Karpas-422 (cell line): ENCODE measurements around the gene XKR3. TPM values are rescaled to one million over a fixed set of nuclear protein-coding genes. Genes with fewer than 3 reads are reported as not detected.
"Not testable (repeated sequence)": the region's sequence is repeated elsewhere in the genome, so short reads cannot be mapped to it uniquely, and the experiment has no call there.

Experiments
- DNase-seq: peaks from one replicate; pipeline ENCODE4 v3.0.0-alpha.2; 2015
- H2AFZ ChIP-seq: fragments of 200-600 bp; sonication (generic); 2 replicates; pipeline ENCODE4 v1.6.1; 2014; ENCODE audit warnings: antibody characterized with exemption, low read length, mixed read lengths
- H3K27ac ChIP-seq: fragments of 200-600 bp; sonication (generic); 2 replicates; pipeline ENCODE4 v1.5.1; 2014; ENCODE audit warnings: mild to moderate bottlenecking, low read length, moderate library complexity
- H3K27me3 ChIP-seq: fragments of 200-600 bp; sonication (generic); 2 replicates; pipeline ENCODE4 v1.6.1; 2014; ENCODE audit warnings: low read length, mixed read lengths
- H3K36me3 ChIP-seq: fragments of 200-600 bp; sonication (generic); 2 replicates; pipeline ENCODE4 v1.6.1; 2014; ENCODE audit warnings: low read length, mixed read lengths; ENCODE audit not compliant: insufficient read depth
- H3K4me1 ChIP-seq: fragments of 200-600 bp; sonication (generic); 2 replicates; pipeline ENCODE4 v1.6.1; 2014; ENCODE audit warnings: mild to moderate bottlenecking, low read length, mixed read lengths
- H3K4me2 ChIP-seq: fragments of 200-600 bp; sonication (generic); 2 replicates; pipeline ENCODE4 v1.6.1; 2014; ENCODE audit warnings: low read length, low read depth, mild to moderate bottlenecking; ENCODE audit not compliant: poor library complexity, severe bottlenecking
- H3K4me3 ChIP-seq: fragments of 200-600 bp; sonication (generic); 2 replicates; pipeline ENCODE4 v1.5.1; 2014; ENCODE audit warnings: mild to moderate bottlenecking, antibody characterized with exemption, low read length, mixed read lengths
- H3K79me2 ChIP-seq: fragments of 200-600 bp; sonication (generic); 2 replicates; pipeline ENCODE4 v1.6.1; 2014; ENCODE audit warnings: mild to moderate bottlenecking, low read length, mixed read lengths
- H3K9ac ChIP-seq: fragments of 200-600 bp; sonication (generic); 2 replicates; pipeline ENCODE4 v1.6.0; 2014; ENCODE audit warnings: low read length
- H3K9me2 ChIP-seq: fragments of 200-600 bp; sonication (generic), shearing (Covaris generic); replicated peaks from 2 replicates; pipeline ENCODE4 v1.6.0; 2014; ENCODE audit warnings: mild to moderate bottlenecking, low read length, moderate library complexity; ENCODE audit not compliant: insufficient read depth
- H3K9me3 ChIP-seq: fragments of 300-700, 200-600 bp; sonication (generic); 2 replicates; pipeline ENCODE4 v1.6.1; 2014; ENCODE audit warnings: low read length, mixed read lengths
- H4K20me1 ChIP-seq: fragments of 200-600 bp; sonication (generic); 2 replicates; pipeline ENCODE4 v1.6.1; 2014; ENCODE audit warnings: mild to moderate bottlenecking, antibody characterized with exemption, low read length, low read depth; ENCODE audit not compliant: insufficient read depth
- total RNA-seq: library from RNA; depleted of rRNA; stranded (reverse); fragments of >200 nt; shearing (Covaris generic); gene quantifications from 2 replicates; pipeline ENCODE4 v1.2.3, GENCODE V29; 2014; ENCODE audit warnings: low replicate concordance

XKR3 gene
- total RNA-seq, 1 experiment from 2014 or later = not detected

DNA sequence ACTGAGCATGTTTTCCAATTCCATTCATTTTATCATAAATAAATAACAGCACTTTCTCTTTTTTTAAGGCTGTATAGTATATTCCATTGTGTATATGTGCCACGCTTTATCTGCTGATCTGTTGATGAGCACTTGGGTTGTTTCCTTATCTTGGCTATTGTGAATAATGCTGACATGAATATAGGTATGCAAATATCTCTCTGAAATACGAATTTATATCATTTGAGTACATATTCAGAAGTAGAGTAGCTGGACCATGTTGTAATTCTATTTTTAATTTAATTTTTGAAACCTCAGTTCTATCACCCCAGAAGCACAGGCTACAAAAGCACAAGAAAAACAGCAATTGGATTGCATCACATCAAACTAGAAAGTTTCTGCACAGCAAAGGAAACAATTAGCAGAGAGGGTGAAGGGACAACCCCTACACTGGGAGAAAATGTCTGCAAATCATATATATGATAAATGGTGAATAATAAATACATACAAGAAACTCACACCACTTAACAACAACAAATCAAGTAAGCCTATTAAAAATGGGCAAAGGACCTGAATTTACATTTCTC is 43.4 kb downstream of the XKR3 start:
- no peak overlapping the region for H3K4me3 ChIP-seq
- no peaks in the 10 kb centered on the region for H3K79me2 ChIP-seq
- H3K9ac ChIP-seq = no peak overlapping the region
- H3K36me3 ChIP-seq = no peaks in the 10 kb centered on the region
- no peak for DNase-seq
- no peaks in the 10 kb centered on the region for H3K9me2 ChIP-seq
- H3K9me3 ChIP-seq = no peaks in the 10 kb centered on the region
- no peak overlapping the region for H2AFZ ChIP-seq
- H4K20me1 ChIP-seq = no peaks in the 10 kb centered on the region
- H3K27ac ChIP-seq = no peak overlapping the region
- H3K4me1 ChIP-seq = no peaks in the 10 kb centered on the region
- H3K4me2 ChIP-seq = no peak overlapping the region
- no peaks in the 10 kb centered on the region for H3K27me3 ChIP-seq

DNA sequence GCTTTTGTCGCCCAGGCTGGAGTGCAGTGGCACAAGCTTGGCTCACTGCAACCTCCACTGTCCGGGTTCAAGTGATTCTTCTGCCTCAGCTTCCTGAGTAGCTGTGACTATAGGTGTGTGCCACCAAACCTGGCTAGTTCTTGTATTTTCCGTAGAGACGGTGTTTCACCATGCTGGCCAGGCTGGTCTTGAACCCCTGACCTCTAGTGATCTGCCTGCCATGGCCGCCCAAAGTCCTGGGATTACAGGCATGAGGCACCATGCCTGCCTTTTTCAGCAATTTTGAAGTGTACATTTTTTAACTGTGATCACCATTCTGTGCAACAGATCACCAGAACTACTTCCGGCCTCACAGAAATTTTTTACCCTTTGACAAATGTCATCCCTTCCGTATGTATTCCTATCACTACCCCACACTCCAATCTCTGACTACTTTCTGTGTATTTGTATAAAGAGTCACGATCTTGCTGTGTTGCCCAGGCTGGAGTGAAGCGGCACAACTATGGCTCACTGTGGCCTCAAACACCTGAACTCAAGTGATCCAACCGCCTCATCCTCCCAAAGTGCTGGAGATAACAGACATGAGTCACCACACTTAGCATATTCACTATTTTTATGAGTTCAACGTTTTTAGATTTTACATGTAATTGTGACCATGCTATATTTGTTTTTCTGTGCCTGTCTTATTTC is 44.0 kb downstream of the XKR3 start:
- Histone ChIP-seq H3K4me3 (no peak overlapping the region), H3K79me2 (no peaks in the 10 kb centered on the region), H2AFZ (no peak overlapping the region), H3K9me3 (no peaks in the 10 kb centered on the region), H3K4me1 (no peaks in the 10 kb centered on the region), H3K36me3 (no peaks in the 10 kb centered on the region), H3K9ac (no peak overlapping the region), H4K20me1 (no peaks in the 10 kb centered on the region), H3K9me2 (no peaks in the 10 kb centered on the region), H3K4me2 (no peak overlapping the region), H3K27ac (no peak overlapping the region), H3K27me3 (no peaks in the 10 kb centered on the region)
- DNase-seq = no peak

DNA sequence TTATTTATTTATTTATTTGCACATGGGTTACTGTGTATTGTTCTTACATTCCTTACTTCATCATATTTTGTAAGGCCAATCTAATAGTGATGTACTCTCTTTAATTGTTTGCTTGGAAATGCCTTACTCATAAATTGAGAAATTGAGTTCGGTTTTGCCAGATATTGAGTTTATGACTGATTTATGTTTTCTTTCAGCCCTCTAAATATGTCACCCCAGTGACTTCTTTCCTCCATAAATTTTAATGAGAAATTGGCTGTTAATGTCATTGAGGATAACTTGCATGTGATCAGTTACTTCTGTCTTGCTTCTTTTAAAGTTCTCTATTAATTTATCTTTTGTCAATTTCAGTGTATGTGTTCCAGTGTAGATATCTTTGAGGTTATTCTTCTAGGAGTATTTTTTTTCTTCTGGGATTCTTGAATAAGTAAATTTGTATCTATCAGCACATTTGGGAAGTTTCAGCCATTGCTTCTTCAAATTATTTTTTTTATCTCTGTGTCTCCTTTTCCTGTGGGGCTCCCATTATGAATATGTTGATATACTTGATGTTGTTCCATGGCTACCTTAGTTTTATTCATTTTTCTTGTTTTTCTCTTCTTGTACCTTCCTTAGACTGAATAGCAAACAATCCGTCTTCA is 47.8 kb downstream of the XKR3 start:
- DNase-seq = no peak
- no peak overlapping the region for H3K9ac ChIP-seq
- H3K4me2 ChIP-seq = no peak overlapping the region

DNA sequence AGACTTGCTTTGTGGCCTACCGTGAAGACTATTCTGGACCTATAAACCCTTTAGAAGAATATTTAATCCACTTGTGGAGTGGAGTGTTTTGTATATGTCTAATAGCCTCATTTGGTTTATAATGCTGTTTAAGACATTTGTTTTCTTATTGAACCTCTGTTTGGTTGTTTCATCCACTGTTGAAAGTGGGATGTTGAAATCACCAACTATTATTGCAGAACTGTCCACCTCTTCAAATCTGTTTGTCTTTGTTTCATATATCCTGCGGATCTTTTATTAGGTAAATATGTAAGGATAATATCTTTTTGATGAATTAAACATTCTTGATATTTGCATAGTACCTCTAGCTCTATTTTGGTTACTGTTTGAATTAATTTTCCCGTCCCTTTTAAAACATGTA is 49.1 kb downstream of the XKR3 start:
- Histone ChIP-seq H3K79me2 (no peaks in the 10 kb centered on the region), H3K36me3 (no peaks in the 10 kb centered on the region), H3K9me2 (no peaks in the 10 kb centered on the region), H3K4me3 (no peak overlapping the region), H2AFZ (no peak overlapping the region), H3K9me3 (no peaks in the 10 kb centered on the region; the same call in 1 of the 2 replicates), H4K20me1 (no peaks in the 10 kb centered on the region), H3K9ac (no peak overlapping the region), H3K4me2 (no peak overlapping the region), H3K27ac (no peak overlapping the region), H3K27me3 (no peaks in the 10 kb centered on the region), H3K4me1 (no peaks in the 10 kb centered on the region)
- no peak for DNase-seq

More for the DNA sequence above, 47.8 kb downstream of the XKR3 start:
- Histone ChIP-seq H3K27ac (no peak overlapping the region), H3K79me2 (no peaks in the 10 kb centered on the region), H3K4me1 (no peaks in the 10 kb centered on the region), H3K9me3 (no peaks in the 10 kb centered on the region; the same call in 1 of the 2 replicates), H4K20me1 (no peaks in the 10 kb centered on the region), H3K4me3 (no peak overlapping the region), H3K27me3 (no peaks in the 10 kb centered on the region), H3K36me3 (no peaks in the 10 kb centered on the region), H2AFZ (no peak overlapping the region), H3K9me2 (no peaks in the 10 kb centered on the region)

DNA sequence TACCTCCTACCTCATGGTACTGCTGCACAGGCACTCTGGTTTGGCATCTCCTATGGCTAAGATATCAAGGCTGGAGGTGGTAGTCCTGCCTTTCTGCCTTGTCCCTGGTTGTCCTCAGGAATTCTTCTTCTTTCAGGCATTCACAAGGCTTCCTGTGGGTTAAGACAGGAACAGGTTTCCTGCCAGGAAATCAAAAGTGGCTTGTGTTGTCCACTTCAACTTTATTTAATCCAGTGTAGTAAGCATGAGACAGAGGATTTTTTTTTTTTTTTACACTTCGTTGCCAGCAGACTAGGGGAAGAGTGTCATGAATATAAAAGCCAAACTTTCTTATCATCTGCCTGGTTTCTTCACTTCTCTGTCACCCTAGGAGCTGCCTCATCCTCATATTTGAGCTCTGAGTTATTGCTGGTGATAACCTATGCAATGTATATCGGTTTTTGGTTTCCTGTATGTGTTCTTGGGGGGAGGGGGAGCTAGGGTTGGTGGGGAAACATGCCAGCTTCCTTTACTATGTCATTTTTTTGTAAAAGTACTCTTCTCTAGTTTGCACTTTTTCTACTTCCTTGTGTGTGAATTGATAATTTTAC is 50.2 kb downstream of the XKR3 start:
- Histone ChIP-seq H2AFZ (no peak overlapping the region), H3K27ac (no peak overlapping the region), H3K9me2 (no peaks in the 10 kb centered on the region), H3K27me3 (no peaks in the 10 kb centered on the region), H3K79me2 (no peaks in the 10 kb centered on the region), H3K4me1 (no peaks in the 10 kb centered on the region), H3K9ac (no peak overlapping the region), H3K36me3 (no peaks in the 10 kb centered on the region), H3K4me2 (no peak overlapping the region), H4K20me1 (no peaks in the 10 kb centered on the region), H3K4me3 (no peak overlapping the region), H3K9me3 (no peaks in the 10 kb centered on the region; the same call in 1 of the 2 replicates)
- DNase-seq = no peak

DNA sequence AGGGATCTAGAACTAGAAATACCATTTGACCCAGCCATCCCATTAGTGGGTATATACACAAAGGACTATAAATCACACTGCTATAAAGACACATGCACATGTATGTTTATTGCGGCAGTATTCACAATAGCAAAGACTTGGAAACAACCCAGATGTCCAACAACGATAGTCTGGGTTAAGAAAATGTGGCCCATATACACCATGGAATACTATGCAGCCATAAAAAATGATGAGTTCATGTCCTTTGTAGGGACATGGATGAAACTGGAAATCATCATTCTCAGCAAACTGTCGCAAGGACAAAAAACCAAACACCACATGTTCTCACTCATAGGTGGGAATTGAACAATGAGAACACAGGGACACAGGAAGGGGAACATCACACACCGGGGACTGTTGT is 53.6 kb downstream of the XKR3 start:
- H3K27ac ChIP-seq, H3K4me2 ChIP-seq, DNase-seq, H3K27me3 ChIP-seq, H3K9me3 ChIP-seq, H3K4me3 ChIP-seq, H3K4me1 ChIP-seq, H2AFZ ChIP-seq, H4K20me1 ChIP-seq, H3K79me2 ChIP-seq, H3K36me3 ChIP-seq, H3K9ac ChIP-seq, H3K9me2 ChIP-seq: not testable (repeated sequence)

DNA sequence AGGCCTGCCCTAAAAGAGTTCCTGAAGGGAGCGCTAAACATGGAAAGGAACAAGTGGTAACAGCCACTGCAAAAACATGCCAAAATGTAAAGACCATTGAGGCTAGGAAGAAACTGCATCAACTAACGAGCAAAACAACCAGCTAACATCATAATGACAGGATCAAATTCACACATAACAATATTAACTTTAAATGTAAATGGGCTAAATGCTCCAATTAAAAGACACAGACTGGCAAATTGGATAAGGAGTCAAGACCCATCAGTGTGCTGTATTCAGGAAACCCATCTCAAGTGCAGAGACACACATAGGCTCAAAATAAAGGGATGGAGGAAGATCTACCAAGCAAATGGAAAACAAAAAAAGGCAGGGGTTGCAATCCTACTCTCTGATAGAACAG is 57.3 kb downstream of the XKR3 start:
- not testable (repeated sequence) for H2AFZ ChIP-seq, H3K9ac ChIP-seq, H4K20me1 ChIP-seq, H3K9me3 ChIP-seq, H3K4me1 ChIP-seq, H3K27me3 ChIP-seq, DNase-seq, H3K9me2 ChIP-seq, H3K27ac ChIP-seq, H3K36me3 ChIP-seq, H3K4me2 ChIP-seq, H3K79me2 ChIP-seq, H3K4me3 ChIP-seq

DNA sequence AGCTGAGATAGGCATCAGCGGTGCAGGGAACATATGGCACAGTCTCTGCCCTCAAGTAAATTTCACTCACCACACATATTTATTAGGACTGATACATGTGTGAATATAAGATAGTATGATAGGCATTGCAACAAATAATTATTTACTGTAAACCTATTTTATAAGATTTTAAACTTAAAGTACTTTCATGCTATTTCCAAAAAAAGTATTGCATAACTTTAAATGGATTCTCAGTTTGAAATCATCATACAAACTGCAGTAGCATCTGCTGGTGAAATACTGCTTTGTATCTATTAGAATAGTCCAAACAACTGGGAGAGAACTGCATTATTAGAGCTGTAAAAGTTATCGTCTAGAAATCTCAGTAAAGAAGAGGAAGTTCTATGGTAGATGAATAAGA is 63.0 kb downstream of the XKR3 start:
- DNase-seq, H3K9me2 ChIP-seq, H3K4me3 ChIP-seq, H3K9me3 ChIP-seq, H3K79me2 ChIP-seq, H3K36me3 ChIP-seq, H3K27ac ChIP-seq, H2AFZ ChIP-seq, H4K20me1 ChIP-seq, H3K9ac ChIP-seq, H3K4me1 ChIP-seq, H3K4me2 ChIP-seq, H3K27me3 ChIP-seq: not testable (repeated sequence)
